ENCODE results near the gene IMPA2.
"Not testable (repeated sequence)": the region's sequence is repeated elsewhere in the genome, so short reads cannot be mapped to it uniquely, and the experiment has no call there.

Gene IMPA2

GRCh38 chr18:11962597-11962996, 18.7 kb upstream of the IMPA2 start:
- DNase-seq (ENCODE audit: low spot score) (no peak), FAIRE-seq (no peak)

GRCh38 chr18:11963991-11964484, 17.3 kb upstream of the IMPA2 start:
- no peak for DNase-seq (ENCODE audit: low spot score)

GRCh38 chr18:11969904-11970835, 11.1 kb upstream of the IMPA2 start:
- DNase-seq (ENCODE audit: low spot score) (no peak), FAIRE-seq (no peak)

More at GRCh38 chr18:11963991-11964484, 17.3 kb upstream of the IMPA2 start:
- no peak for FAIRE-seq

DNA sequence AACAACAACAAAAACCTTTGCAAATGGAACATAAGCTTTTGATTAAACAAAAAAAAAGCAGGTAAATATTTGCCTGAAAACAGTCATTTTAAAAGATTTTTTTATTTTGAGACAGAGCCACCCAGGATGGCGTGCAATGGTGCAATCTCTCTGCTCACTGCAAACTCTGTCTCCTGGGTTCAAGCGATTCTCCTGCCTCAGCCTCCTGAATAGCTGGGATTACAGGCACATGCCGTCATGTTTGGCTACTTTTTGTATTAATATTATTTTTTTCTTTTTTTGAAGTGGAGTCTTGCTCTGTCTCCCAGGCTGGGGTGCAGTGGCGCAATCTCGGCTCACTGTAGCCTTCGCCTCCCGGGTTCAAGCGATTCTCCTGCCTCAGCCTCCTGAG, 10.5 kb upstream of the IMPA2 start:
- FAIRE-seq; DNase-seq (ENCODE audit: low spot score): not testable (repeated sequence)

GRCh38 chr18:11972371-11973174, 8.7 kb upstream of the IMPA2 start:
- FAIRE-seq = no peak
- no peak for DNase-seq (ENCODE audit: low spot score)

- no peak for DNase-seq (ENCODE audit: low spot score)
- FAIRE-seq = no peak
Observed at GRCh38 chr18:11974741-11975325, 6.5 kb upstream of the IMPA2 start.

- no peak for DNase-seq (ENCODE audit: low spot score)
- FAIRE-seq = no peak
Observed at GRCh38 chr18:11975723-11976122, 5.6 kb upstream of the IMPA2 start.

DNA sequence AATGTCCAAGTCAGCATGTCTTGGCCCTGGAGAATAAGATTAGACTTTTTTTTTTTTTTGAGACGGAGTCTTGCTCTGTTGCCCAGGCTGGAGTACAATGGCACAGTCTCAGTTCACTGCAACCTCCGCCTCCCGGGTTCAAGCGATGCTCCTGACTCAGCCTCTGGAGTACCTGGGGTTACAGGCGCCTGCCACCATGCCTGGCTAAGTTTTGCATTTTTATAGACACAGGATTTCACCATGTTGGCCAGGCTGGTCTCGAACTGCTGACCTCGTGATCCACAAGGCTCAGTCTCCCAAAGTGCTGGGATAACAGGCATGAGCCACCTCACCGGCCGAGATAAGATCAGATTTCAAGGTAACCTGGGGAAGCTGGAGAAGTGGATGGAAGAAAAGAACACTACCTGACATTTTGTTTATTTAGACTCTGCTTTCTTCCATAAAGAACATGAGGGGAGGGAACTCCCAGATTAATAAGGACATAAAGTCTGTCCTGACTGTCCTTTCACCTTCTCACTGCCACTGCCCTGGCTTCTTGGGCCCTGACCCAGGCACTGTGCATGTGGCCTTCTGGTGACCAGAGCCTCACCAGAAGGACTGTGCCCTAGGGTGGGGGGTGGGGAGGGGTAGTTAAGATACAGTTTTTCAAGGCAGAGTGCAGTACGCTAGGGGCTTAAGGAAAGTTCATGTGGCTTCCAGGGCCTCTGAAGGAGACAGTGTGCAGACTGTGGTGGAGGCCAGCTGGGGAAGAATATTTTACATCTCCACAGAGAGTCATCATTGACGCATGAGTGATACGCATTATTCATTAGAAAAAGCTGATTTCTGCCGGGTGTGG, 4.8 kb upstream of the IMPA2 start:
- DNase-seq (ENCODE audit: low spot score) (no peak), FAIRE-seq (no peak)

DNA sequence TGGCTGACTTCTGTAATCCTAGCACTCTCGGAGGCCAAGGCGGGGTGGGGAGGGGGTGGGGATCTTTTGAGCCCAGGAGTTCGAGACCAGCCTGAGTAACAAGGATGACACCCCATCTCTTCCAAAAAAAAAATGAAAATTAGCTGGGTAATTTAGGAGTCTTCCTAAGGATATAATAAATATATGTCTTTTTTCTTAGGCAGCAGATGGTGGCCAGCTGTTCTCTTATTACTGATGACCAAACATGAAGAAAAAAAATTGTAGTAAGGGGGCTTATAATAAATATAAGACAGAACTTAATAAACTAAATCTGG, 4.2 kb upstream of the IMPA2 start:
- FAIRE-seq (no peak), DNase-seq (ENCODE audit: low spot score) (no peak)

DNA sequence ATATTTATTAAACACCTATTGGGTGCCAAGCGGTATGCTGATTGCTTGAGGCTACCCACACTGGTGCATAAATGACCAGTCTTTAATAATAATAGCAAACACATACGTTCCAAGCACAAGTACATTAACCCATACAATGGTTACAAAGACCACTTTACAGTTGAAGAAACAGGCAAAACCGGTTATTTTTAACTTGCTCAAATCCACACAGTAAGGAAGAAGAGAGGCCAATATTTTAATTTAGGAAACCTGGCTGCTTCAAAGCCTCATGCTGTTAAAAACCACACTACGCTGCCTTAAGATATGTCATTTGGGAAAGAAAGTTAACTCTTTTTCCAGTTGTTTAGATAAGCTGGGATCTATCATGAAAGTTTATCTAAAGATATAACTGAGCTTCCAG, 2.4 kb upstream of the IMPA2 start:
- no peak for DNase-seq (ENCODE audit: low spot score)
- no peak for FAIRE-seq

- FAIRE-seq = no peak
- DNase-seq (ENCODE audit: low spot score) = no peak
Observed at GRCh38 chr18:11980163-11980493, 1.2 kb upstream of the IMPA2 start.

DNA sequence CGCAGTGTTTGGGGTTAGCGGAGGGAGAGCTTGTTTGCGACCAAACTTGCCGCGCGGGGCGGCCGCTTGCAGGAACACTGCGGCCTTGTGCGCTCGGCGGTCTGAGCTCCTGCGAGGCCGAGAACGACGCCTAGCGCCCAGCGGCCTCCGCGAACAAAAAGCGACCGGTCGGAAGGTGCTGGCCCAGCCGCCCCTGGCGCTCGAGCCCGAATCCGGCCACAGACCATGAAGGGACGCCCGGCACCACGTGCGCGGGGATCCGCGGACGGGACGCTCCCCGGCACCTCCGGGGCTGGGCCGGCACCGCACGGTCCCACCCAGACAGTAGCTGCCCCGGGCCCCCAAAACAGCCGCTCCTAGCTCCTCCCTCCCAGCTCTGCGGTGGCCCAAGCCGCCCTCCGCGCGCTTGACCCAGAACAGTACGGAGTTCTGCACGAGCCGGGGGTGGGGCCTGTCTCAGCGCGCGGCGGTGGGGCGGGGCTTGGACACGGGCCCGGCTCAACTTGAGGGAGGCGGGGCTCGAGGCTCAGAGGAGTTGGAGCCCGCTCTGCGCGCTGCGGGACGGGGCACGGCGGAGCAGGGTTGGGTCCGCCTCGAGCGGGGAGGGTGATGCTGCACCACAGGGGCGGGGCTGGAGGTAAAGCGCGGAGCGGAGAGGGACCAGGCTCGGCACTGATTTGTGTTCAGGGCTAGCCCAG, 664 bp upstream of the IMPA2 start:
- peak; percentile 93 for DNase-seq (ENCODE audit: low spot score)
- FAIRE-seq = peak; percentile 15

- DNase-seq (ENCODE audit: low spot score) (no peak), FAIRE-seq (no peak)
Observed at GRCh38 chr18:11981543-11982366, 448 bp downstream of the IMPA2 start.

- no peak for FAIRE-seq
- DNase-seq (ENCODE audit: low spot score) = no peak
Observed at GRCh38 chr18:11982981-11983380, 1.7 kb downstream of the IMPA2 start.

- DNase-seq (ENCODE audit: low spot score) (no peak), FAIRE-seq (no peak)
Observed at GRCh38 chr18:11983592-11983991, 2.3 kb downstream of the IMPA2 start.

DNA sequence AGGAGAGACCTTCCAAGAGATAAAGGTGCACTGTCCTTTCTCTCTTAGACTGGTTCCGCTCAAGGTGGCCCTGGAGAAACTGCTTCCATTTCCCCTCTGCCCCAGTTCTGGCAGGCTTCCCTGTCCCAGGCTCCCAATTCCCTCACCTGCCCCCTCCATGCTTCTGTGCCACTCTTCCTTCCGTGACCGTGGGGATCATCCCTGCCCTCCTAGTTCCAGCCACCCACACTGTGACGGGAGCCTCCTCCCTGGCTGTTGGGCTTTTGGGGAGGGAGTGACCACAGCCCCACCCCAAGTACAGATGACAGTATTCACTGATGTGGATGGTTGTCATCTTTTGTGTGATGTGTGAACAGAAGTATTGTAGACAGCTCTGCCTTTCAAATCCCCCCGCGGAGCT, 2.8 kb downstream of the IMPA2 start:
- FAIRE-seq = no peak
- DNase-seq (ENCODE audit: low spot score) = no peak

- FAIRE-seq (no peak), DNase-seq (ENCODE audit: low spot score) (no peak)
Observed at GRCh38 chr18:11985586-11985985, 4.3 kb downstream of the IMPA2 start.

GRCh38 chr18:11986061-11986460, 4.8 kb downstream of the IMPA2 start:
- FAIRE-seq (no peak), DNase-seq (ENCODE audit: low spot score) (no peak)

GRCh38 chr18:11987527-11987926, 6.2 kb downstream of the IMPA2 start:
- no peak for DNase-seq (ENCODE audit: low spot score)
- FAIRE-seq = no peak

GRCh38 chr18:11989174-11989573, 7.9 kb downstream of the IMPA2 start:
- DNase-seq (ENCODE audit: low spot score) (no peak), FAIRE-seq (no peak)
